Measurements from ENCODE around the gene RPL29.

- no peak for TF ChIP-seq CTCF (IDR thresholded peaks at IDR 0.05)
- no peak for TF ChIP-seq EP300 (IDR thresholded peaks at IDR 0.05)
Observed at GRCh38 chr3:52032702-52033408, 37.2 kb upstream of the RPL29 start.

Measured in esophagus muscularis mucosa (tissue), 3 donors.